ENCODE data around the gene CLDN5. TPM values are rescaled to one million over a fixed set of nuclear protein-coding genes. Genes with fewer than 3 reads are reported as not detected.
"Not testable (repeated sequence)": the region's sequence is repeated elsewhere in the genome, so short reads cannot be mapped to it uniquely, and the experiment has no call there.

The CLDN5 gene
- total RNA-seq, 1 donor from 2014 or later: 213 TPM

DNA sequence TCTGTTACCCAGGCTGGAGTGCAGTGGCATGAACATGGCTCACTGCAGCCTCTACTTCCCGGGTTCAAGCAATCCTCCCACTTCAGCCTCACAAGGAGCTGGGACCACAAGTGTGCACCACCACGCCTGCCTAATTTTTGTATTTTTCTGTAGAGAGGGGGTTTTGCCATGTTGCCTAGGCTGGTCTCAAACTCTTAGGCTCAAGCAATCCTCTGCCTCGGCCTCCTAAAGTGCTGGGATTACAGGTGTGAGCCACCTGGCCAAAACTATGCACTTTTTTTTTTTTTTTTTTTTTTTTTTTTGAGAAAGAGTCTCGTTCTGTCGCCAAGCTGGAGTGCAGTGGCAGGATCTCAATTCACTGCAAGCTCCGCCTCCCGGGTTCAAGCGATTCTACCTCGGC lies 12.4 kb upstream of the CLDN5 start:
- H3K27me3 ChIP-seq (ENCODE audit: low read depth): no peaks in the 10 kb centered on the region
- DNase-seq (no peak), ATAC-seq (no peak)
- no peak for TF ChIP-seq CTCF (IDR thresholded peaks at IDR 0.05)
- no peaks in the 10 kb centered on the region for H3K9me3 ChIP-seq
- H3K4me3 ChIP-seq: no peak overlapping the region
- no peak overlapping the region for H3K27ac ChIP-seq
- H3K4me1 ChIP-seq: no peaks in the 10 kb centered on the region
- intact Hi-C loops (cut with DNase I): no loop called here
- no peaks in the 10 kb centered on the region for H3K36me3 ChIP-seq

- Histone ChIP-seq H3K4me1 (no peaks in the 10 kb centered on the region), H3K27me3 (ENCODE audit: low read depth) (no peaks in the 10 kb centered on the region), H3K36me3 (no peaks in the 10 kb centered on the region), H3K27ac (no peak overlapping the region), H3K4me3 (no peak overlapping the region), H3K9me3 (no peaks in the 10 kb centered on the region)
- DNase-seq: no peak
- no peak for TF ChIP-seq CTCF (IDR thresholded peaks at IDR 0.05)
- intact Hi-C loops (cut with DNase I): no loop called here
- ATAC-seq: no peak
Measured at GRCh38 chr22:19535001-19535400, 10.8 kb upstream of the CLDN5 start.

- no peak for ATAC-seq
- no peak for TF ChIP-seq CTCF (IDR thresholded peaks at IDR 0.05)
- intact Hi-C loops (cut with DNase I): no loop called here
- DNase-seq: no peak
- H3K27me3 ChIP-seq (ENCODE audit: low read depth): no peaks in the 10 kb centered on the region
- H3K4me1 ChIP-seq: no peaks in the 10 kb centered on the region
- no peak overlapping the region for H3K27ac ChIP-seq
- no peaks in the 10 kb centered on the region for H3K9me3 ChIP-seq
- no peaks in the 10 kb centered on the region for H3K36me3 ChIP-seq
- no peak overlapping the region for H3K4me3 ChIP-seq
Measured at GRCh38 chr22:19533857-19534256, 9.6 kb upstream of the CLDN5 start.

DNA sequence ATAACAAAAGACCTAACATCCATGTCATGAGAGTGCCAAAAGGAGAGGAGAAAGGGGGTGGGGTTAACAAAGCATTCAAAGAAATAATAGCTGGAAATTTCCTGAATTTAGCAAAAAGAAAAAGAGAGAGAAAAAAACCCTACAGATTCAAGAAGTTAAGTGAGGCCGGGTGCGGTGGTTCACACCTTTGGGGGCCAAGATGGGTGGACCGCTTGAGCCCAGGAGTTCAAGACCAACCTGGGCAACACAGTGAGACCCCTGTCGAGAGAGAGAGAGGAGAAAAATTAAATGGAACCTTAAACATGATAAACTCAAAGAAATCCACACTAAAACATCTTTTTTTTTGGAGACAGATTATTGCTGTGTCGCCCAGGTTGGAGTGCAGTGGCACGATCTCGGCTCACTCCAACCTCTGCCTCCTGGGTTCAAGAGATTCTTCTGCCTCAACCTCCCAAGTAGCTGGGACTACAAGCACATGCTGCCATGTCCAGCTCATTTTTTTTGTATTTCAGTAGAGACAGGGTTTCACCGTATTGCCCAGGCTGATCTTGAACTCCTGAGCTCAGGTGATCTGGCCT lies 8.9 kb upstream of the CLDN5 start:
- DNase-seq: no peak
- no peaks in the 10 kb centered on the region for H3K27me3 ChIP-seq (ENCODE audit: low read depth)
- intact Hi-C loops (cut with DNase I): no loop called here
- no peak overlapping the region for H3K27ac ChIP-seq
- no peak overlapping the region for H3K4me3 ChIP-seq
- no peak for TF ChIP-seq CTCF (IDR thresholded peaks at IDR 0.05)
- ATAC-seq: no peak
- H3K9me3 ChIP-seq: no peaks in the 10 kb centered on the region
- peaks cover 1% of the 10 kb centered on the region for H3K4me1 ChIP-seq
- H3K36me3 ChIP-seq: no peaks in the 10 kb centered on the region

DNA sequence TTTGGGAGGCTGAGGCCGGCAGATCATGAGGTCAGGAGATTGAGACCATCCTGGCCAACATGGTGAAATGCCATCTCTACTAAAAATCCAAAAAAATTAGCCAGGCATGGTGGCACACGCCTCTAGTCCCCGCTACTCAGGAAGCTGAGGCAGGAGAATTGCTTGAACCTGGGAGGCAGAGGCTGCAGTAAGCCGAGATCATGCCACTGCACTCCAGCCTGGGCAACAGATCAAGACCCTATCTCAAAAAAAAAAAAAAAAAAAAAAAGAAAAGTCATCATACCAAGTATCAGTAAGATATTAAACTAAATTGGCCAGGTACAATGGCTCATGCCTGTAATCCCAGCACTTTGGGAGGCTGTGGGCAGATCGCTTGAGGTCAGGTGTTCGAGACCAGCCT lies 7.1 kb upstream of the CLDN5 start:
- H3K36me3 ChIP-seq; H3K4me3 ChIP-seq; ATAC-seq; H3K9me3 ChIP-seq; DNase-seq; H3K27ac ChIP-seq; H3K4me1 ChIP-seq; H3K27me3 ChIP-seq (ENCODE audit: low read depth); intact Hi-C loops (cut with DNase I): not testable (repeated sequence)

GRCh38 chr22:19530751-19531150 lies 6.5 kb upstream of the CLDN5 start:
- H3K4me1 ChIP-seq: peaks cover 10% of the 10 kb centered on the region
- H3K36me3 ChIP-seq: no peaks in the 10 kb centered on the region
- DNase-seq (no peak), ATAC-seq (no peak)
- no peaks in the 10 kb centered on the region for H3K9me3 ChIP-seq
- H3K27me3 ChIP-seq (ENCODE audit: low read depth): peaks cover 14% of the 10 kb centered on the region
- intact Hi-C loops (cut with DNase I): no loop called here
- H3K4me3 ChIP-seq: no peak overlapping the region
- no peak overlapping the region for H3K27ac ChIP-seq
- no peak for TF ChIP-seq CTCF (IDR thresholded peaks at IDR 0.05)

Measured in lower lobe of right lung (tissue), 2 donors.